ENCODE data around the gene FRMD5. TPM values are rescaled to one million over a fixed set of nuclear protein-coding genes. Genes with fewer than 3 reads are reported as not detected.
"Not testable (repeated sequence)": the region's sequence is repeated elsewhere in the genome, so short reads cannot be mapped to it uniquely, and the experiment has no call there.

Gene FRMD5
- total RNA-seq (2022) (0.71 and 0.98 TPM in 2 replicates), Bru-seq, nascent RNA (percentile 30 among the genes with signal in this experiment), BruChase-seq, experiment 1, labeled RNA remaining after a 6-hour chase (percentile 29 among the genes with signal in this experiment), BruChase-seq, experiment 2, labeled RNA remaining after a 2-hour chase (percentile 31 among the genes with signal in this experiment)
- long read RNA-seq = 0 reads

DNA sequence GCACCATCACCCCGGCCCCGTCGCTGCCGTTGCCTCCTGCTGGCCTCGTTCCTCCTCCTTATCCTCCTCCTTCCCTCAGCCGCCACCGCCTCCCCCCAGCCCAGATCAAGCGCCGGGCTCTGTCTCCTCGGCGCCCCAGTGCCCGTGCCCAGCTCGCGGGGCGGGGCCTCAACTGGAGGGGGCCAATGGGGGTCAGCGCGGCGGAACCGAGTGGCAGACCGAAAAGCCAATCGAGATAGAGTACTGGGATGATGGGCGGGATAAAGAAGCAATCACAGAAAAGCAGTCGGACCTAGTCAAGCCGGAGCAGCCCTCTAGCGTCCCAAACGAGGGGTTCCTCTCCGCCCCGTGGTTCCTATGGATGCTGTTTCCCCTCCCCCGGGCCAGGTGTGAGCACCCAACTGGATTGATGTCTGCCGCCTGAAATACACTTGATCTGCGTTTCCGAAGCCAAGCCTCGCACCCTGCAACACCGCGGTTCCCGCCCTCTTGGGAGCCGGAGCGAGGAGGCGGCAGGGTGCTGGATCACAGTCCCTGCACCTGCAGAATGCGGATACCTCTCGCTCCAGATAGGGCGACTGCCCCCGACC lies at the start of gene FRMD5:
FRMD5 (minus strand) TSS at position 121 of the 590 bp plus-strand sequence.
- TF ChIP-seq, protein P1, sequence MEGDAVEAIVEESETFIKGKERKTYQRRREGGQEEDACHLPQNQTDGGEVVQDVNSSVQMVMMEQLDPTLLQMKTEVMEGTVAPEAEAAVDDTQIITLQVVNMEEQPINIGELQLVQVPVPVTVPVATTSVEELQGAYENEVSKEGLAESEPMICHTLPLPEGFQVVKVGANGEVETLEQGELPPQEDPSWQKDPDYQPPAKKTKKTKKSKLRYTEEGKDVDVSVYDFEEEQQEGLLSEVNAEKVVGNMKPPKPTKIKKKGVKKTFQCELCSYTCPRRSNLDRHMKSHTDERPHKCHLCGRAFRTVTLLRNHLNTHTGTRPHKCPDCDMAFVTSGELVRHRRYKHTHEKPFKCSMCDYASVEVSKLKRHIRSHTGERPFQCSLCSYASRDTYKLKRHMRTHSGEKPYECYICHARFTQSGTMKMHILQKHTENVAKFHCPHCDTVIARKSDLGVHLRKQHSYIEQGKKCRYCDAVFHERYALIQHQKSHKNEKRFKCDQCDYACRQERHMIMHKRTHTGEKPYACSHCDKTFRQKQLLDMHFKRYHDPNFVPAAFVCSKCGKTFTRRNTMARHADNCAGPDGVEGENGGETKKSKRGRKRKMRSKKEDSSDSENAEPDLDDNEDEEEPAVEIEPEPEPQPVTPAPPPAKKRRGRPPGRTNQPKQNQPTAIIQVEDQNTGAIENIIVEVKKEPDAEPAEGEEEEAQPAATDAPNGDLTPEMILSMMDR (IDR thresholded peaks at IDR 0.05; ENCODE audit: unreplicated experiment) = peak; percentile 37
- ChIA-PET POLR2A (interaction anchor here (1.2 to 2.5 kb wide), 2 partner anchors 13 to 232 kb away, joined by 6 to 12 read pairs; partner anchors contain the start of gene CTDSPL2), CTCF (interaction anchor here (0.6 to 1.4 kb wide), 4 partner anchors 8 to 158 kb away, joined by 3 to 4 read pairs (median 3); no protein-coding TSS in a partner anchor)
- intact Hi-C loops (cut with micrococcal nuclease) = loop anchor here (10.0 kb wide), 1 partner anchor 130 kb away; no protein-coding TSS in a partner anchor
- Mint-ChIP-seq H3K9me3 (ENCODE audit: unreplicated experiment) (no peaks in the 10 kb centered on the region), H3K4me3 (ENCODE audit: unreplicated experiment) (peak within 1 kb of the TSS; percentile 72), H3K27me3 (ENCODE audit: insufficient read depth, unreplicated experiment) (no peaks in the 10 kb centered on the region), H3K36me3 (ENCODE audit: insufficient read depth, unreplicated experiment) (no peaks in the 10 kb centered on the region), H3K4me1 (ENCODE audit: insufficient read depth, unreplicated experiment) (peaks cover 10% of the 10 kb centered on the region), H3K27ac (ENCODE audit: low read depth, unreplicated experiment) (no peak within 1 kb of the TSS)
- DNase-seq (ENCODE audit: unreplicated experiment) = peak; percentile 95
- no TSS peak for BruUV-seq (replicated peaks)

- H3K36me3 Mint-ChIP-seq (ENCODE audit: insufficient read depth, unreplicated experiment) = no peaks in the 10 kb centered on the region
- H3K9me3 Mint-ChIP-seq (ENCODE audit: unreplicated experiment) = no peaks in the 10 kb centered on the region
- no peaks in the 10 kb centered on the region for H3K4me1 Mint-ChIP-seq (ENCODE audit: insufficient read depth, unreplicated experiment)
- ChIA-PET POLR2A (interaction anchor here (1.3 kb wide), 1 partner anchor 57 kb away, joined by 3 read pairs; no protein-coding TSS in a partner anchor), CTCF (interaction anchor here (0.6 to 1.2 kb wide), 5 partner anchors 20 to 183 kb away, joined by 3 read pairs; no protein-coding TSS in a partner anchor)
- intact Hi-C loops (cut with micrococcal nuclease) = no loop called here
- H3K27ac Mint-ChIP-seq (ENCODE audit: low read depth, unreplicated experiment) = no peak overlapping the region
- no peak for DNase-seq (ENCODE audit: unreplicated experiment)
- H3K4me3 Mint-ChIP-seq (ENCODE audit: unreplicated experiment) = no peak overlapping the region
- BruUV-seq (replicated peaks) = no TSS peak
- H3K27me3 Mint-ChIP-seq (ENCODE audit: insufficient read depth, unreplicated experiment) = no peaks in the 10 kb centered on the region
- TF ChIP-seq, protein P1 (IDR thresholded peaks at IDR 0.05; ENCODE audit: unreplicated experiment) = no peak
These were observed 48.8 kb upstream of the FRMD5 start for GRCh38 chr15:44243829-44244228.

DNA sequence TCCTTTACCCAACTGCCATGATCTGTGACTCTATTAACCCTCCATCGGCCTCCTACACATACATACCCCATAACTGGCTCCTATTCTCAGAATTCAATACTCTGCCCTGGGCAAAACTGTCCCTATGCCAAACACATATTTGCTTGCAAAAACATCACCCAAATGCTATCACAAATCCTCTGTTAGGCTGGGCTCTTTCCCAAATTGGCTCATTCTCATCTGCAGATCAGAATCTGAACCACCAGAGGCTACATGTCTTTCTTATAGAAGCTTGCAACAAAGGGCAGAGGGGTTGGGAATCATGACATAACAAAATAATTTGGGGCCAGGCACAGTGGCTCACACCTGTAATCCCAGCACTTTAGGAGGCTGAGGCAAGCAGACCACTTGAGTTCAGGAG lies 48.1 kb upstream of the FRMD5 start:
- CTCF ChIA-PET = interaction anchor here (0.6 to 1.2 kb wide), 5 partner anchors 19 to 183 kb away, joined by 3 read pairs; no protein-coding TSS in a partner anchor
- DNase-seq (ENCODE audit: unreplicated experiment) = no peak

GRCh38 chr15:44231842-44232241 lies 36.8 kb upstream of the FRMD5 start:
- ChIA-PET CTCF (interaction anchor here (0.6 to 1.2 kb wide), 2 partner anchors 11 to 209 kb away, joined by 3 to 4 read pairs; no protein-coding TSS in a partner anchor), POLR2A (no interaction called here)
- Mint-ChIP-seq H3K27ac (ENCODE audit: low read depth, unreplicated experiment) (no peak overlapping the region), H3K36me3 (ENCODE audit: insufficient read depth, unreplicated experiment) (no peaks in the 10 kb centered on the region), H3K9me3 (ENCODE audit: unreplicated experiment) (no peaks in the 10 kb centered on the region), H3K27me3 (ENCODE audit: insufficient read depth, unreplicated experiment) (no peaks in the 10 kb centered on the region), H3K4me1 (ENCODE audit: insufficient read depth, unreplicated experiment) (no peaks in the 10 kb centered on the region), H3K4me3 (ENCODE audit: unreplicated experiment) (no peak overlapping the region)
- DNase-seq (ENCODE audit: unreplicated experiment) = no peak
- intact Hi-C loops (cut with micrococcal nuclease) = no loop called here
- no TSS peak for BruUV-seq (replicated peaks)
- TF ChIP-seq, protein P1 (IDR thresholded peaks at IDR 0.05; ENCODE audit: unreplicated experiment) = no peak

More for the DNA sequence above, 48.1 kb upstream of the FRMD5 start:
- Mint-ChIP-seq H3K9me3 (ENCODE audit: unreplicated experiment) (no peaks in the 10 kb centered on the region), H3K27me3 (ENCODE audit: insufficient read depth, unreplicated experiment) (peaks cover 4% of the 10 kb centered on the region), H3K4me1 (ENCODE audit: insufficient read depth, unreplicated experiment) (no peaks in the 10 kb centered on the region), H3K4me3 (ENCODE audit: unreplicated experiment) (no peak overlapping the region), H3K36me3 (ENCODE audit: insufficient read depth, unreplicated experiment) (no peaks in the 10 kb centered on the region), H3K27ac (ENCODE audit: low read depth, unreplicated experiment) (no peak overlapping the region)
- BruUV-seq (replicated peaks) = no TSS peak
- intact Hi-C loops (cut with micrococcal nuclease) = no loop called here
- TF ChIP-seq, protein P1 (IDR thresholded peaks at IDR 0.05; ENCODE audit: unreplicated experiment) = no peak
- POLR2A ChIA-PET = interaction anchor here (0.7 to 1.3 kb wide), 2 partner anchors 27 to 58 kb away, joined by 3 read pairs; no protein-coding TSS in a partner anchor

GRCh38 chr15:44229301-44229700 lies 34.2 kb upstream of the FRMD5 start:
- BruUV-seq (replicated peaks); H3K27ac Mint-ChIP-seq (ENCODE audit: low read depth, unreplicated experiment); H3K36me3 Mint-ChIP-seq (ENCODE audit: insufficient read depth, unreplicated experiment); CTCF ChIA-PET; POLR2A ChIA-PET; intact Hi-C loops (cut with micrococcal nuclease); H3K27me3 Mint-ChIP-seq (ENCODE audit: insufficient read depth, unreplicated experiment); H3K4me3 Mint-ChIP-seq (ENCODE audit: unreplicated experiment); H3K9me3 Mint-ChIP-seq (ENCODE audit: unreplicated experiment); DNase-seq (ENCODE audit: unreplicated experiment); H3K4me1 Mint-ChIP-seq (ENCODE audit: insufficient read depth, unreplicated experiment): not testable (repeated sequence)

Measured in MCF 10A (cell line).